SU-DHL-6 (cell line): ENCODE measurements around the gene SLC35F2.
A peak's percentile ranks its signal among the peaks of the same experiment; 100 is the strongest.
"Not testable (repeated sequence)": the region's sequence is repeated elsewhere in the genome, so short reads cannot be mapped to it uniquely, and the experiment has no call there.

Experiments used
- H2AFZ ChIP-seq: fragments of 200-600 bp; sonication (generic); 2 replicates; pipeline ENCODE4 v1.6.1; 2014; ENCODE audit warnings: low read depth, mild to moderate bottlenecking, moderate library complexity, mixed read lengths, antibody characterized with exemption, low read length; ENCODE audit not compliant: severe bottlenecking
- H3F3A ChIP-seq: fragments of 200-600 bp; shearing (Covaris generic); 2 replicates; pipeline ENCODE4 v1.6.0; 2016; ENCODE audit warnings: antibody characterized with exemption, mild to moderate bottlenecking; ENCODE audit not compliant: insufficient read depth
- H3K27ac ChIP-seq: fragments of 200-600 bp; sonication (generic); 2 replicates; pipeline ENCODE4 v1.5.1; 2016; ENCODE audit warnings: low read depth, mild to moderate bottlenecking, low read length, moderate library complexity, mixed read lengths
- H3K27me3 ChIP-seq: fragments of 200-600 bp; sonication (generic), shearing (Covaris generic); 2 replicates; pipeline ENCODE4 v1.6.0; 2014; ENCODE audit warnings: mild to moderate bottlenecking, low read length
- H3K36me3 ChIP-seq: fragments of 200-600 bp; sonication (generic); 2 replicates; pipeline ENCODE4 v1.6.1; 2014; ENCODE audit warnings: mild to moderate bottlenecking, low read length, mixed read lengths
- H3K4me2 ChIP-seq: fragments of 300-600, 200-600 bp; shearing (Covaris generic), sonication (generic); 2 replicates; pipeline ENCODE4 v1.6.0; 2014; ENCODE audit warnings: low read length, low read depth, mild to moderate bottlenecking; ENCODE audit not compliant: poor library complexity, severe bottlenecking
- H3K4me3 ChIP-seq: fragments of 200-600 bp; sonication (generic); 2 replicates; pipeline ENCODE4 v1.5.1; 2014; ENCODE audit warnings: antibody characterized with exemption, low read length, mild to moderate bottlenecking, mixed read lengths; ENCODE audit not compliant: insufficient read depth, poor library complexity, severe bottlenecking
- H3K79me2 ChIP-seq: fragments of 200-600 bp; sonication (generic); 2 replicates; pipeline ENCODE4 v1.6.1; 2014; ENCODE audit warnings: mild to moderate bottlenecking, low read length, moderate library complexity; ENCODE audit not compliant: insufficient read depth
- H3K9ac ChIP-seq: fragments of 200-600 bp; sonication (generic); 2 replicates; pipeline ENCODE4 v1.7.0; 2014; ENCODE audit warnings: mild to moderate bottlenecking, low read length
- H3K9me2 ChIP-seq: fragments of 200-600 bp; sonication (generic); replicated peaks from 2 replicates; pipeline ENCODE4 v1.6.1; 2014; ENCODE audit warnings: low read length; ENCODE audit not compliant: insufficient read depth
- H3K9me3 ChIP-seq: fragments of 200-600 bp; sonication (generic); 2 replicates; pipeline ENCODE4 v1.6.1; 2014; ENCODE audit warnings: low read length, mixed read lengths; ENCODE audit not compliant: insufficient read depth
- H4K20me1 ChIP-seq: fragments of 200-600 bp; sonication (generic); 2 replicates; pipeline ENCODE4 v1.6.1; 2014; ENCODE audit warnings: low read depth, mild to moderate bottlenecking, antibody characterized with exemption, low read length, moderate library complexity, mixed read lengths
- EZH2phosphoT487 ChIP-seq: fragments of 200-600 bp; sonication (generic), shearing (Covaris generic); conservative IDR thresholded peaks from 2 replicates; pipeline ENCODE4 v1.6.1; 2018; ENCODE audit warnings: mild to moderate bottlenecking, antibody characterized with exemption, low read length, moderate library complexity, mixed read lengths
- TF ChIP-seq, protein P1 (sequence below): fragments of 200-600 bp; sonication (generic); IDR thresholded peaks from one replicate; pipeline ENCODE4 v1.5.1; 2017; ENCODE audit warnings: antibody characterized with exemption, mild to moderate bottlenecking, low read length, moderate library complexity; ENCODE audit not compliant: insufficient read depth, poor library complexity, severe bottlenecking

Gene SLC35F2

DNA sequence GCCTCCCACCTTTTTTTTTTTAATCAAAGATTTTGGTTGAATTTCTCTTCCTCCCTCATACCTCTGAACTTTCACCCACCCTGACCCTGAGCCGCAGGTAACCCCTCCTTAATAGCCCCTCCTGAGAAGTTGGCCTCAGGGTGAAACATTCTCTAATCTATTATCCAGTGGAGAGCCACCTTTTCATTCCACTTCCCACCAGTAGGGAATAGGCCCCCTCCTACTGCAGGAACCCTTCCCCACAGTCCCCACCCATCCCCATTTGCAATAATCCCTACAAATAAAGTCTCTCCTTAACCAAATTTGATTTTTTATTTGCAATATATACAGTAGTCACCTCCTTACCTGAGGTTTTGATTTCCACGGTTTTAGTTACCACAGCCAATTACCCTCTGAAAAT is 2.1 kb upstream of the SLC35F2 start:
- no peak overlapping the region for H3K27ac ChIP-seq

DNA sequence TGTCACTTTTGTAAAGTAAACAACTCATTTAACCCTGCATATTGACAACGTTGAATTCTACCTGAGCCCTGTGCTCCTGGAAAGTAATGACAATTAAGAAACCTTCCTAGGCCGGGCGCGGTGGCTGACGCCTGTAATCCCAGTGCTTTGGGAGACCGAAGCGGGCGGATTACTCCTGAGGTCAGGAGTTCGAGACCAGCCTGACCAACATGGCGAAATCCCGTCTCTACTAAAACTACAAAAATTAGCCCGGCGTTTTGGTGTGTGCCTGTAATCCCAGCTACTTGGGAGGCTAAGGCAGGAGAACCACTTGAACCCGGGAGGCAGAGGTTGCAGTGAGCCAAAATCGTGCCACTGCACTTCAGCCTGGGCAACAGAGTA is 1.6 kb upstream of the SLC35F2 start:
- not testable (repeated sequence) for H3F3A ChIP-seq, H3K4me3 ChIP-seq, H3K27me3 ChIP-seq, H3K36me3 ChIP-seq, H3K9me2 ChIP-seq, H3K9me3 ChIP-seq, H4K20me1 ChIP-seq, H3K27ac ChIP-seq
- Histone ChIP-seq H3K4me2 (peak overlapping the region; percentile 78), H3K9ac (peak overlapping the region; percentile 84; the same call in 1 of the 2 replicates), H2AFZ (peak overlapping the region; percentile 90), H3K79me2 (peaks cover 32% of the 10 kb centered on the region)

More for the DNA sequence above, 2.1 kb upstream of the SLC35F2 start:
- Histone ChIP-seq H3K4me2 (no peak overlapping the region), H2AFZ (no peak overlapping the region), H3K79me2 (peaks cover 27% of the 10 kb centered on the region), H3K9me2 (no peaks in the 10 kb centered on the region), H3K36me3 (no peaks in the 10 kb centered on the region), H4K20me1 (no peaks in the 10 kb centered on the region), H3K27me3 (no peaks in the 10 kb centered on the region), H3F3A (peaks cover 8% of the 10 kb centered on the region), H3K9me3 (no peaks in the 10 kb centered on the region), H3K4me3 (no peak overlapping the region), H3K9ac (no peak overlapping the region)
- no peak for TF ChIP-seq EZH2phosphoT487
- TF ChIP-seq, protein P1, sequence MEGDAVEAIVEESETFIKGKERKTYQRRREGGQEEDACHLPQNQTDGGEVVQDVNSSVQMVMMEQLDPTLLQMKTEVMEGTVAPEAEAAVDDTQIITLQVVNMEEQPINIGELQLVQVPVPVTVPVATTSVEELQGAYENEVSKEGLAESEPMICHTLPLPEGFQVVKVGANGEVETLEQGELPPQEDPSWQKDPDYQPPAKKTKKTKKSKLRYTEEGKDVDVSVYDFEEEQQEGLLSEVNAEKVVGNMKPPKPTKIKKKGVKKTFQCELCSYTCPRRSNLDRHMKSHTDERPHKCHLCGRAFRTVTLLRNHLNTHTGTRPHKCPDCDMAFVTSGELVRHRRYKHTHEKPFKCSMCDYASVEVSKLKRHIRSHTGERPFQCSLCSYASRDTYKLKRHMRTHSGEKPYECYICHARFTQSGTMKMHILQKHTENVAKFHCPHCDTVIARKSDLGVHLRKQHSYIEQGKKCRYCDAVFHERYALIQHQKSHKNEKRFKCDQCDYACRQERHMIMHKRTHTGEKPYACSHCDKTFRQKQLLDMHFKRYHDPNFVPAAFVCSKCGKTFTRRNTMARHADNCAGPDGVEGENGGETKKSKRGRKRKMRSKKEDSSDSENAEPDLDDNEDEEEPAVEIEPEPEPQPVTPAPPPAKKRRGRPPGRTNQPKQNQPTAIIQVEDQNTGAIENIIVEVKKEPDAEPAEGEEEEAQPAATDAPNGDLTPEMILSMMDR, result no peak

DNA sequence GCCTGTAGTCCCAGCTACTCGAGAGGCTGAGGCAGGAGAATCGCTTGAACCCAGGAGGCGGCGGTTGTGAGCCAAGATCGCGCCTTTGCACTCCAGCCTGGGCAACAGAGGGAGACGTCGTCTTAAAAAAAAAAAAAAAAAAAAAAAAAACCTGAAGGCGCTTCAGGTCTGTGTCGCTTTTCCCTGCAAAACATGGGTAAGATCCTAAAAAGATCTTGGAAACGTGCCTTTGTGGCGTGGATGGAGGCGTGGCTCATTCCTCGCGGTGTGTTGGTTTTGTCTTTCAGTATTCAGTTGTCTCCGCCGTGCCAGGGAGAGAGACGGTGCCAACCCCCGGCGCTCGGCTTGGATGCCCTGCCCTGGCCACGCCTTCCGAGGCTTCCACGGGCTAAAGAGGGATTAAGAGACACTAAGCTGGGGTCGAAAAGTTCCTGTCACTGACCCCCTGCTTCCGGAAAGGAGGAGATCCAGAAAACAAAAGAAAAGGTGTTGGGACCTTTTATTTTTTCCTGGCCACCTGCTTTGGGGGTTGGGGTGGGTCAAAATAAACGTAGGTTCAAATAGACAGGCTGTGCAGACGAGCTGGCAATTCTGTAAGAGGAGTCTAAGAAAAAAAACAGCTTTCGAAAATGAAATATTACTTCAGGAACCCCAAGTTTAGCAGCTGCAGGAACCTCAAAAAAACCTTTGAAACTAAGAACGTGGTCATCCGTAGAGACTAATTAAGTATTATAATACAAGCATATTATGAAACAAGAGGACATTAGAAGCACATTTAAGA is 1.1 kb upstream of the SLC35F2 start:
- no peaks in the 10 kb centered on the region for H4K20me1 ChIP-seq
- H3K27me3 ChIP-seq, result no peaks in the 10 kb centered on the region
- H3K4me2 ChIP-seq, result peak overlapping the region; percentile 78
- H3K79me2 ChIP-seq, result peaks cover 38% of the 10 kb centered on the region
- TF ChIP-seq, protein P1, result no peak
- no peak overlapping the region for H3K27ac ChIP-seq
- peak overlapping the region; percentile 90 for H2AFZ ChIP-seq
- no peaks in the 10 kb centered on the region for H3K36me3 ChIP-seq
- peaks cover 8% of the 10 kb centered on the region for H3F3A ChIP-seq
- peak overlapping the region; percentile 75 for H3K4me3 ChIP-seq
- H3K9me3 ChIP-seq, result no peaks in the 10 kb centered on the region
- H3K9ac ChIP-seq, result peak overlapping the region; percentile 84
- H3K9me2 ChIP-seq, result no peaks in the 10 kb centered on the region

DNA sequence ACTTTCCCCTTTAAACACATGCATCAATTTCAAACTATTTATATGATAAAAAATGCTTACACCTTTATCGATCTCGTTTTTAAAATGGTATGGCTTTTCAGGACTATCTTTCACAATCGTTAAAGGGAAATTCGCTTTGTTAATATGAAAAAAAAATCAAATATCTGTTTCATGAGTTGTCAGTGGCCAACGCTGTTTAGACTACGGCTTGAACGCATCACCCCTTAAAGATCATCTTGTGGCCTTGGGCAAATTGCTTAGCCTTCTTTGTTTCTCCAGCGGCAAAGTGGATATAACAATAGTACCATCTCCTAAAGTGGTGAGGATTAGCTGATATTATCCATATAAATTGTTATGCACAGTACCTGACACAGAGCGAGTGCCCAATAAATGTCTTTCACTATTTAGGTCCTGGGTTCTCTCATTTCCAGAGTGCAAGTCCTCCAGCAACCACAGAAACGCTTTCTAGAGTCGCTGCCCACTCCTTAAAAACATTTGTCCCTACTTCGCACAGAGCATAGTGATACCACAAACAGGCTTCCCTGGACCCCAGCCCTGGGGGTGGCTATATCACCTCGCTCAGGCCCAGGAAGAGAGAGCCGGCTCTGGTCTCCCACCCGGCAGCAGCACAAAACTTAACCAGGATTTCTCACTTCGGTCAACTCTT is 904 bp downstream of the SLC35F2 start:
- H2AFZ ChIP-seq, result peak overlapping the region; percentile 90
- TF ChIP-seq EZH2phosphoT487, result no peak
- TF ChIP-seq, protein P1, result no peak
- H3K9me2 ChIP-seq, result no peaks in the 10 kb centered on the region
- no peaks in the 10 kb centered on the region for H3K36me3 ChIP-seq
- H3K9ac ChIP-seq, result peak overlapping the region; percentile 84
- peaks cover 56% of the 10 kb centered on the region for H3K79me2 ChIP-seq
- H3K9me3 ChIP-seq, result no peaks in the 10 kb centered on the region
- H3K4me2 ChIP-seq, result peak overlapping the region; percentile 78
- H3K27me3 ChIP-seq, result no peaks in the 10 kb centered on the region
- H4K20me1 ChIP-seq, result no peaks in the 10 kb centered on the region
- H3K27ac ChIP-seq, result peak overlapping the region; percentile 50
- peak overlapping the region; percentile 75 for H3K4me3 ChIP-seq
- peaks cover 8% of the 10 kb centered on the region for H3F3A ChIP-seq
